Activated naive CD8-positive, alpha-beta T cell treated with anti-CD3 and anti-CD28 coated beads, Interleukin-2, amount 10 ng/mL, durations not matched to agents 7 days and 5 days (primary cell): Measurements from ENCODE around the gene LYRM2. TPM values are rescaled to one million over a fixed set of nuclear protein-coding genes. Genes with fewer than 3 reads are reported as not detected.

ENCODE experiments used
- ATAC-seq: fragments of 150-1000 bp; cut with Tn5 transposase; one replicate; pipeline ENCODE4 v1.10.0; 2021; ENCODE audit warnings: low read depth, moderate library complexity
- POLR2A ChIA-PET: fragments of 350-600 bp; sonication (Branson Sonifier 250); formaldehyde crosslinking; loops from one replicate; lab custom pipeline; 2021; ENCODE audit warnings: antibody characterized with exemption; lab: Charles Lee
- DNase-seq: peaks from one replicate; pipeline ENCODE4 v3.0.0; 2021
- H3K27ac Mint-ChIP-seq: one replicate; pipeline ENCODE4 v1.8.0; 2022; ENCODE audit warnings: mild to moderate bottlenecking, mixed read lengths
- H3K27me3 Mint-ChIP-seq: one replicate; pipeline ENCODE4 v1.8.0; 2022; ENCODE audit warnings: mild to moderate bottlenecking, moderate library complexity, mixed read lengths
- H3K36me3 Mint-ChIP-seq: one replicate; pipeline ENCODE4 v1.8.0; 2021; ENCODE audit warnings: mild to moderate bottlenecking, mixed read lengths
- H3K4me1 Mint-ChIP-seq: one replicate; pipeline ENCODE4 v1.8.0; 2021; ENCODE audit warnings: mixed read lengths
- H3K4me3 Mint-ChIP-seq: one replicate; pipeline ENCODE4 v1.8.0; 2022; ENCODE audit warnings: mild to moderate bottlenecking, moderate library complexity, mixed read lengths
- H3K9me3 Mint-ChIP-seq: one replicate; pipeline ENCODE4 v1.8.0; 2021; ENCODE audit warnings: mixed read lengths
- total RNA-seq, 2 experiments: library from RNA; stranded (reverse); gene quantifications; one replicate each; pipeline ENCODE4 v1.2.3, GENCODE V29; 2021

Gene LYRM2
- total RNA-seq, 2 experiments from 2014 or later, result 32.0 to 36.8 TPM

DNA sequence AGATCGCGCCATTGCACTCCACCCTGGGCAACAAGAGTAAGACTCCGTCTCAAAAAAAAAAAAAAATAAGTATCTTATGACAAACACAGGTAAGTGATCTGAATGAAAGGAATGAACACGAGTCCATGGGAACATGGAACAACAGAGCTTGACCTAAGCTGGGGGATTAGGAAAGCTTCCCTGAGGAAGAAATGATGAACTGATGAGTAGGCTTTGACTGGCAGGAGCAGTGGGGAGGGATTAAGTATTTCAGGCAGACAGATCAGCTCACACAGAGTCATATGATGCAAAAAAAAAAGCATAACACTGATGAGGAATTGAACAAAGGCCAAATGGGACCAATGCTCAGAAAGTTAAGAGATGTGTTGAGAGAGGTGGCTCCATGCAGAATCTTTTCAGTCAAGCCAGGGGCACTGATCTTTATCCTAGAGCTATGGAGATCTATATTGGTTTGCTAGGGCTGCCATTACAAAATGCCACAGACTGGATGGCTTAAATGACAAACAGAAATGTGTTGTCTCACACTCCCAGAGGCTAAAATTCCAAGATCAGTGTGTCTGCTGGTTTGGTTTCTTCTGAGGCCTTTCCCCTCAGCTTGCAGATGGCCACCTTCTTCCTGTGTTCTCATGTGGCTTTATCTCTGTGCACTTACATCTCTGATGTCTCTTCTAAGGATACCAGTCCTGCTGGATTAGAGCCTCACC, 120.0 kb downstream of the LYRM2 start:
- POLR2A ChIA-PET, result no interaction called here
- Mint-ChIP-seq H3K4me1 (no peaks in the 10 kb centered on the region), H3K9me3 (peaks cover 2% of the 10 kb centered on the region), H3K4me3 (no peak overlapping the region), H3K27ac (no peak overlapping the region), H3K27me3 (no peaks in the 10 kb centered on the region), H3K36me3 (peaks cover 6% of the 10 kb centered on the region)
- DNase-seq, result no peak
- no peak for ATAC-seq

Other genes with a start within 250 kb of the LYRM2 start
- gene RRAGD, start 226.5 kb downstream of the LYRM2 start, total RNA-seq, result 10 to 100 TPM in 1 of 2 experiments, 1 to 10 TPM in 1; 9.3 to 10.9 TPM
- 10 to 100 TPM; 14.7 to 18.9 TPM for gene ANKRD6, start 205.6 kb downstream of the LYRM2 start, total RNA-seq
- 10 to 100 TPM; 57.7 to 58.2 TPM for gene MDN1, start 181.0 kb upstream of the LYRM2 start, total RNA-seq
- gene CASP8AP2, start 191.1 kb upstream of the LYRM2 start, total RNA-seq, result 10 to 100 TPM; 49.1 TPM